Endothelial cell of umbilical vein (primary cell): ENCODE measurements around the gene NEU1. TPM values are rescaled to one million over a fixed set of nuclear protein-coding genes. Genes with fewer than 3 reads are reported as not detected.

ENCODE experiments used
- BruUV-seq: library from RNA; stranded (reverse); fragments of 400-500 nt; replicated peaks from 2 replicates; lab custom pipeline; 2021; lab: Mats Ljungman, UMichigan
- CTCF ChIA-PET: fragments of 300-600, 350-600 bp; sonication (Branson Sonifier 250); formaldehyde crosslinking; loops from one replicate; lab custom pipeline; 2021; ENCODE audit warnings: antibody characterized with exemption, inconsistent platforms; lab: Charles Lee
- POLR2A ChIA-PET: fragments of 300-600, 350-600 bp; sonication (Branson Sonifier 250); formaldehyde crosslinking; loops from one replicate; lab custom pipeline; 2021; ENCODE audit warnings: antibody characterized with exemption, inconsistent platforms; lab: Charles Lee
- DNase-seq: peaks from one replicate; pipeline ENCODE4 v3.0.0-alpha.2; 2011; ENCODE audit warnings: low read depth, low spot score
- FAIRE-seq: peaks from 2 replicates; lab custom pipeline; 2011; peaks lifted over from hg19 to GRCh38; lab: Jason Lieb, UNC
- H2AFZ ChIP-seq: 2 replicates; pipeline ENCODE4 v1.6.0; 2012; ENCODE audit warnings: low read depth, low read length, control low read depth, inconsistent platforms
- H3K27ac ChIP-seq: 2 replicates; pipeline ENCODE4 v1.5.1; 2011; ENCODE audit warnings: low read depth, mild to moderate bottlenecking, control low read depth, low read length, moderate library complexity; ENCODE audit not compliant: insufficient read depth
- H3K27me3 ChIP-seq, 2 experiments: 2 replicates each; pipeline versions ENCODE4 v1.6.0 to v1.6.1; 2011; ENCODE audit warnings: low read length in 2 of 2, mixed read lengths in 1 of 2; ENCODE audit not compliant: control insufficient read depth in 2 of 2, insufficient read depth in 2 of 2
- H3K36me3 ChIP-seq, 2 experiments: 2 replicates in 1 of 2; 3 replicates in 1 of 2; pipeline ENCODE4 v1.5.1; 2011; ENCODE audit warnings: low read length in 2 of 2, mild to moderate bottlenecking in 1 of 2, moderate library complexity in 1 of 2; ENCODE audit not compliant: control insufficient read depth in 2 of 2, insufficient read depth in 2 of 2; ENCODE audit errors: extremely low read depth in 1 of 2
- H3K4me1 ChIP-seq: 3 replicates; pipeline ENCODE4 v1.5.1; 2011; ENCODE audit warnings: mild to moderate bottlenecking, low read length; ENCODE audit not compliant: control insufficient read depth, insufficient read depth; ENCODE audit errors: extremely low read depth
- H3K4me2 ChIP-seq: 2 replicates; pipeline ENCODE4 v1.6.1; 2011; ENCODE audit warnings: low read length, control low read depth, mixed read lengths; ENCODE audit not compliant: insufficient read depth
- H3K4me3 ChIP-seq, 3 experiments: fragments of 200-600 bp in 1 of 3; sonication (generic), shearing (Covaris generic) in 1 of 3; replicated peaks in 1 of 3; 2 replicates each; pipeline ENCODE4 v1.5.1; 2011 to 2016; ENCODE audit warnings: control low read depth in 3 of 3, low read length in 3 of 3, mild to moderate bottlenecking in 2 of 3, inconsistent platforms in 1 of 3, low read depth in 1 of 3, moderate library complexity in 1 of 3; ENCODE audit not compliant: insufficient read depth in 1 of 3
- H3K79me2 ChIP-seq: 2 replicates; pipeline ENCODE4 v1.6.0; 2012; ENCODE audit warnings: low read length, inconsistent platforms; ENCODE audit not compliant: control insufficient read depth, insufficient read depth
- H3K9ac ChIP-seq: replicated peaks from 2 replicates; pipeline ENCODE3; 2011; ENCODE audit warnings: low read length, control low read depth; ENCODE audit not compliant: insufficient read depth; ENCODE audit errors: extremely low read depth
- H3K9me1 ChIP-seq: replicated peaks from 3 replicates; pipeline ENCODE4 v1.6.0; 2011; ENCODE audit warnings: mild to moderate bottlenecking, low read length; ENCODE audit not compliant: control insufficient read depth, insufficient read depth; ENCODE audit errors: extremely low read depth
- H3K9me3 ChIP-seq: replicated peaks from 2 replicates; pipeline ENCODE4 v1.5.1; 2012; ENCODE audit warnings: low read length, inconsistent platforms; ENCODE audit not compliant: control insufficient read depth, insufficient read depth
- H4K20me1 ChIP-seq: replicated peaks from 2 replicates; pipeline ENCODE3; 2011; ENCODE audit warnings: mild to moderate bottlenecking, low read length; ENCODE audit not compliant: control insufficient read depth, insufficient read depth; ENCODE audit errors: extremely low read depth
- FOS ChIP-seq: IDR thresholded peaks from 2 replicates; pipeline ENCODE4 v1.6.1; 2011; ENCODE audit warnings: mild to moderate bottlenecking, low read length, moderate library complexity, borderline replicate concordance; ENCODE audit not compliant: insufficient read depth
- JUN ChIP-seq: IDR thresholded peaks from 2 replicates; pipeline ENCODE4 v1.6.1; 2011; ENCODE audit warnings: borderline replicate concordance, low read depth; ENCODE audit not compliant: insufficient read length, insufficient read depth
- POLR2A ChIP-seq: IDR thresholded peaks from 2 replicates; pipeline ENCODE4 v1.6.1; 2012; ENCODE audit warnings: low read depth, mild to moderate bottlenecking, control low read depth, low read length
- POLR2AphosphoS5 ChIP-seq: IDR thresholded peaks from 2 replicates; pipeline ENCODE4 v1.6.1; 2012; ENCODE audit warnings: low read depth, mild to moderate bottlenecking, control low read depth, low read length, moderate library complexity; ENCODE audit not compliant: insufficient read depth
- dilution Hi-C: fragments of 300-500 bp; cut with MboI; formaldehyde crosslinking; loops from one replicate; pipeline ENCODE4 v1.15.0; 2019; ENCODE audit warnings: low sequenced_read_pairs; ENCODE audit not compliant: extremely low pct_ligation_motif_present
- intact Hi-C: fragments of 100-400 bp; cut with micrococcal nuclease; formaldehyde crosslinking; loops from one replicate; pipeline ENCODE4 v1.10.0; 2022
- polyA plus RNA-seq, 4 experiments: library from polyadenylated mRNA; depleted of rRNA in 3 of 4; stranded (reverse) in 3 of 4; unstranded in 1 of 4; fragments of >200 nt; gene quantifications; 2 replicates each; pipeline versions ENCODE4 v1.2.1 to v1.2.3, GENCODE V29; 2011 to 2012; ENCODE audit warnings: missing spikeins in 1 of 4
- total RNA-seq: library from RNA; stranded (reverse); gene quantifications from 2 replicates; pipeline ENCODE4 v1.2.3, GENCODE V29; 2021
- TF ChIP-seq, protein P1 (sequence below): IDR thresholded peaks from 2 replicates; pipeline ENCODE4 v1.6.1; 2011; ENCODE audit not compliant: insufficient read depth, insufficient read length

The NEU1 gene
- total and polyA plus RNA-seq, 2 donors (not counting 3 experiments of a cell fraction or from before 2014, with no cell fraction given) = 62.8 to 111 TPM

DNA sequence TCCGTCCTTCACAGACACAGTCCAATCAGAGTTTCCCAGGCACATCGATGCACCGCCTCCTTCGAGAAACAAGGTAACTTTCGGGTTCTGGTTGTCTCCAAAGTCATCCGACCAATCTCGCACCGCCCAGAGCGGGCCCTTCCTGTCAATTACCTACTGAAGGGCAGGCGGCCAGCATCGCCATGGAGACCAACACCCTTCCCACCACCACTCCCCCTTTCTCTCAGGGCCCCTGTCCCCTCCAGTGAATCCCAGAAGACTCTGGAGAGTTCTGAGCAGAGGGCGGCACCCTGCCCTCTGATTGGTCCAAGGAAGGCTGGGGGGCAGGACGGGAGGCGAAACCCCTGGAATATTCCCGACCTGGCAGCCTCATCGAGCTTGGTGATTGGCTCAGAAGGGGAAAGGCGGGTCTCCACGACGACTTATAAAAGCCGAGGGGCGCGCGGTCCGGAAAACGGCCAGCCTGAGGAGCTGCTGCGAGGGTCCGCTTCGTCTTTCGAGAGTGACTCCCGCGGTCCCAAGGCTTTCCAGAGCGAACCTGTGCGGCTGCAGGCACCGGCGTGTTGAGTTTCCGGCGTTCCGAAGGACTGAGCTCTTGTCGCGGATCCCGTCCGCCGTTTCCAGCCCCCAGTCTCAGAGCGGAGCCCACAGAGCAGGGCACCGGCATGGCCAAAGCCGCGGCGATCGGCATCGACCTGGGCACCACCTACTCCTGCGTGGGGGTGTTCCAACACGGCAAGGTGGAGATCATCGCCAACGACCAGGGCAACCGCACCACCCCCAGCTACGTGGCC, 35.1 kb downstream of the NEU1 start, which contains the start of gene HSPA1B:
TSS of gene HSPA1B (plus strand) at position 453 of the 794 bp plus-strand sequence. CDS start at position 666, 213 bp downstream.
- H3K9me3 ChIP-seq = no peaks in the 10 kb centered on the region
- CTCF ChIA-PET = interaction anchor here (0.8 to 2.3 kb wide), 12 partner anchors 13 to 175 kb away, joined by 3 to 10 read pairs (median 6); partner anchors contain the start of genes BAG6, DDAH2, LSM2 and LY6G5C
- POLR2A ChIA-PET = interaction anchor here (0.5 to 2.3 kb wide), 35 partner anchors 10 to 1229 kb away, joined by 3 to 43 read pairs (median 4); partner anchors contain the start of genes ABHD16A, C6orf47, CLIC1 and DDAH2
- DNase-seq (peak; percentile 100), FAIRE-seq (peak; percentile 100)
- no peaks in the 10 kb centered on the region for H3K9me1 ChIP-seq
- TSS peak; percentile 76 for BruUV-seq
- intact Hi-C loops (loop anchor here (1.0 to 2.0 kb wide), 8 partner anchors 32 to 281 kb away; partner anchors contain the start of genes ABHD16A, ATP6V1G2, BAG6 and NEU1), dilution Hi-C loops (no loop called here)
- peak within 1 kb of the TSS in 2 of 3 experiments; percentile 41 to 45 for H3K4me3 ChIP-seq
- H4K20me1 ChIP-seq = no peaks in the 10 kb centered on the region
- H3K36me3 ChIP-seq = no peaks in the 10 kb centered on the region
- peak within 1 kb of the TSS; percentile 56 for H3K27ac ChIP-seq
- H3K79me2 ChIP-seq = peaks cover 21% of the 10 kb centered on the region
- peak within 1 kb of the TSS; percentile 37 for H2AFZ ChIP-seq
- no peaks in the 10 kb centered on the region for H3K27me3 ChIP-seq
- TF ChIP-seq FOS (no peak), JUN (no peak), POLR2A (peak; percentile 99), POLR2AphosphoS5 (peak; percentile 100)
- TF ChIP-seq, protein P1, sequence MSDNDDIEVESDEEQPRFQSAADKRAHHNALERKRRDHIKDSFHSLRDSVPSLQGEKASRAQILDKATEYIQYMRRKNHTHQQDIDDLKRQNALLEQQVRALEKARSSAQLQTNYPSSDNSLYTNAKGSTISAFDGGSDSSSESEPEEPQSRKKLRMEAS = no peak
- peak within 1 kb of the TSS; percentile 67 for H3K4me2 ChIP-seq
- peaks cover 17% of the 10 kb centered on the region for H3K4me1 ChIP-seq
- peak within 1 kb of the TSS; percentile 71 for H3K9ac ChIP-seq
